Keratinocyte (primary cell): ENCODE measurements around the gene GNPDA2.

ENCODE experiments used
- EZH2 ChIP-seq: IDR thresholded peaks from one replicate; pipeline ENCODE4 v1.6.1; 2012; ENCODE audit warnings: inconsistent platforms, mild to moderate bottlenecking, low read length, moderate library complexity
- TF ChIP-seq, protein P1 (sequence below), 3 experiments: IDR thresholded peaks in 1 of 3; conservative IDR thresholded peaks in 1 of 3; optimal IDR thresholded peaks in 1 of 3; 2 replicates in 2 of 3; 3 replicates in 1 of 3; pipeline versions ENCODE3 to v1.5.1; 2011; ENCODE audit warnings: low read length in 3 of 3, mild to moderate bottlenecking in 3 of 3, moderate library complexity in 2 of 3, control low read depth in 1 of 3, inconsistent platforms in 1 of 3; ENCODE audit not compliant: insufficient read depth in 2 of 3; ENCODE audit errors: extremely low read depth in 1 of 3

DNA sequence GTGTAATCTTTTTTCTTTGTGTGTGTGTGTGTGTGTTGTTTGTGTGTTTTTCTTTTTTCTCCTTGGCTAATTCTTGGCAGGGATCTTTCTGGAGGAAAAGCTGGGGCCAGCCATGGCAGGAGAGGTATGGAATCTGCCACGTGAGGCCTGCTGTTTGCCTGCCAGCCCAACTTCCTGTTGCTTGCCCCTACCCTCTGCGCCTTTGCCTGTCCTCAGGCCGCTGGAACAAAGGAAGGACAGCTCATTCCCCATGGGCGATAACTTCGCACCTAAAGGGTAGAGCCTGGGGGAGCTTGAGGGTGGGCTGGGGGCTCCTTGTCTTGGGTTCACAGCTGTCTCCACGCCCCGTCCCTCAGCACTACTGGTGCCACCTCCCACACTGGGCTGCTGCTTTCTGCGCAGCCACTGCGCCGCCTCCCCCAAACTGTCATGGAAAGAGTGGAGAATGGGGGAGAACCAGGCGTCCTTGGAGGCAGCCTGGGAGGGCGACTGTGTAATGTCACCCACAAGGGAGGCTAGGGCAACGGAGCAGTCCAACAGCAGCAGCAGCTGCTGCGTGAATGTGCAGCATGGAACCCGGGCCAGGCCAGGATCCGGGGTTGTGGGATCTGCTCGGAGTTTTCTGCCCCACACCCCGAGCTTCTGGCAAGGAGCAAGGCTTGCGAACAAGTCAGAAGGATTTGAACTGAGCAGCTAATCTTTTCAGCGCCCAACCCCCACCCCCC is 62.7 kb downstream of the GNPDA2 start:
- no peak for TF ChIP-seq EZH2
- TF ChIP-seq, protein P1, sequence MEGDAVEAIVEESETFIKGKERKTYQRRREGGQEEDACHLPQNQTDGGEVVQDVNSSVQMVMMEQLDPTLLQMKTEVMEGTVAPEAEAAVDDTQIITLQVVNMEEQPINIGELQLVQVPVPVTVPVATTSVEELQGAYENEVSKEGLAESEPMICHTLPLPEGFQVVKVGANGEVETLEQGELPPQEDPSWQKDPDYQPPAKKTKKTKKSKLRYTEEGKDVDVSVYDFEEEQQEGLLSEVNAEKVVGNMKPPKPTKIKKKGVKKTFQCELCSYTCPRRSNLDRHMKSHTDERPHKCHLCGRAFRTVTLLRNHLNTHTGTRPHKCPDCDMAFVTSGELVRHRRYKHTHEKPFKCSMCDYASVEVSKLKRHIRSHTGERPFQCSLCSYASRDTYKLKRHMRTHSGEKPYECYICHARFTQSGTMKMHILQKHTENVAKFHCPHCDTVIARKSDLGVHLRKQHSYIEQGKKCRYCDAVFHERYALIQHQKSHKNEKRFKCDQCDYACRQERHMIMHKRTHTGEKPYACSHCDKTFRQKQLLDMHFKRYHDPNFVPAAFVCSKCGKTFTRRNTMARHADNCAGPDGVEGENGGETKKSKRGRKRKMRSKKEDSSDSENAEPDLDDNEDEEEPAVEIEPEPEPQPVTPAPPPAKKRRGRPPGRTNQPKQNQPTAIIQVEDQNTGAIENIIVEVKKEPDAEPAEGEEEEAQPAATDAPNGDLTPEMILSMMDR (optimal IDR thresholded peaks at IDR 0.05 in 1 of 3, IDR thresholded peaks at IDR 0.05 in 1 of 3, conservative IDR thresholded peaks at IDR 0.05 in 1 of 3; ENCODE audit: extremely low read depth in 1 of 3, insufficient read depth in 2 of 3, low read length in 3 of 3) = no peak
